GM12878 (cell line): ENCODE measurements around the gene DLG2. TPM values are rescaled to one million over a fixed set of nuclear protein-coding genes. Genes with fewer than 3 reads are reported as not detected.

Source experiments
- ATAC-seq: fragments of 200-7000 bp; cut with Tn5 transposase; 3 replicates; pipeline ENCODE4 v1.9.1; 2020; ENCODE audit warnings: mild to moderate bottlenecking, moderate library complexity
- BruUV-seq: library from RNA; stranded (reverse); fragments of 400-500 nt; replicated peaks from 2 replicates; lab custom pipeline; 2021; lab: Mats Ljungman, UMichigan
- CTCF ChIA-PET: fragments of 300-600 bp; sonication (Branson Sonifier 250); formaldehyde crosslinking; extraction: SDS; loops from one replicate; lab custom pipeline; 2021; ENCODE audit warnings: inconsistent platforms; lab: Yijun Ruan, JAX
- POLR2A ChIA-PET: fragments of 350-600 bp; formaldehyde crosslinking; extraction: SDS; loops from one replicate; lab custom pipeline; 2021; ENCODE audit warnings: inconsistent platforms; lab: Charles Lee
- RAD21 ChIA-PET: fragments of 300-600 bp; sonication (Branson Sonifier 250); formaldehyde crosslinking; loops from one replicate; lab custom pipeline; 2023; ENCODE audit warnings: antibody characterized with exemption; ENCODE audit not compliant: unreplicated experiment; lab: Charles Lee
- SMC1A ChIA-PET: fragments of 300-600 bp; sonication (Branson Sonifier 250); formaldehyde crosslinking; loops from one replicate; lab custom pipeline; 2023; ENCODE audit not compliant: unreplicated experiment, uncharacterized antibody; lab: Charles Lee
- DNase-seq: peaks from one replicate; pipeline ENCODE4 v3.0.0-alpha.2; 2011; ENCODE audit warnings: low read depth, low spot score
- FAIRE-seq: peaks from 3 replicates; lab custom pipeline; 2011; peaks lifted over from hg19 to GRCh38; lab: Jason Lieb, UNC
- H2AFZ ChIP-seq: 2 replicates; pipeline ENCODE4 v1.6.0; 2011; ENCODE audit warnings: low read depth, low read length, control low read depth; ENCODE audit not compliant: control insufficient read depth
- H3K27ac ChIP-seq: 2 replicates; pipeline ENCODE4 v1.5.1; 2011; ENCODE audit warnings: control low read depth; ENCODE audit not compliant: control insufficient read depth, insufficient read depth
- H3K27me3 ChIP-seq, 2 experiments: replicated peaks in 1 of 2; 2 replicates each; pipeline versions ENCODE4 v1.6.0 to v1.6.1; 2011; ENCODE audit warnings: low read length in 1 of 2; ENCODE audit not compliant: control insufficient read depth in 2 of 2, insufficient read depth in 2 of 2
- H3K36me3 ChIP-seq, 2 experiments: 2 replicates each; pipeline ENCODE4 v1.5.1; 2011; ENCODE audit warnings: low read length in 1 of 2; ENCODE audit not compliant: control insufficient read depth in 2 of 2, insufficient read depth in 2 of 2
- H3K4me1 ChIP-seq: 2 replicates; pipeline ENCODE4 v1.6.1; 2011; ENCODE audit warnings: mild to moderate bottlenecking, low read length, moderate library complexity, mixed read lengths; ENCODE audit not compliant: control insufficient read depth, insufficient read depth
- H3K4me2 ChIP-seq: 2 replicates; pipeline ENCODE4 v1.6.0; 2011; ENCODE audit warnings: control low read depth; ENCODE audit not compliant: control insufficient read depth, insufficient read depth
- H3K4me3 ChIP-seq: fragments of 200-600 bp; sonication (generic); 2 replicates; pipeline ENCODE4 v1.5.1; 2016
- H3K79me2 ChIP-seq: 2 replicates; pipeline ENCODE4 v1.6.0; 2011; ENCODE audit warnings: low read length; ENCODE audit not compliant: control insufficient read depth, insufficient read depth
- H3K9ac ChIP-seq: 2 replicates; pipeline ENCODE4 v1.8.0; 2011; ENCODE audit warnings: low read length, control low read depth, mixed read lengths; ENCODE audit not compliant: control insufficient read depth, insufficient read depth
- H3K9me3 ChIP-seq: replicated peaks from 3 replicates; pipeline ENCODE4 v1.5.1; 2011; ENCODE audit warnings: mild to moderate bottlenecking, low read length; ENCODE audit not compliant: control insufficient read depth, insufficient read depth
- H4K20me1 ChIP-seq: 2 replicates; pipeline ENCODE4 v1.6.0; 2011; ENCODE audit not compliant: control insufficient read depth, insufficient read depth
- BMI1 ChIP-seq: fragments of 450-650 bp; IDR thresholded peaks from 2 replicates; pipeline ENCODE4 v1.6.1; 2016; ENCODE audit warnings: mild to moderate bottlenecking, moderate library complexity, borderline replicate concordance
- CREM ChIP-seq: IDR thresholded peaks from 2 replicates; pipeline ENCODE4 v1.6.1; 2014; ENCODE audit warnings: antibody characterized with exemption, low read depth
- FOXM1 ChIP-seq: IDR thresholded peaks from 2 replicates; pipeline ENCODE4 v1.6.1; 2012; ENCODE audit warnings: low read depth, mild to moderate bottlenecking, inconsistent platforms, low read length, moderate library complexity
- IRF4 ChIP-seq: IDR thresholded peaks from 2 replicates; pipeline ENCODE4 v1.6.1; 2011; ENCODE audit warnings: low read depth, low read length
- KDM1A ChIP-seq: fragments of 200-600 bp; sonication (generic); IDR thresholded peaks from 2 replicates; pipeline ENCODE4 v1.6.1; 2016; ENCODE audit warnings: borderline replicate concordance
- MEF2A ChIP-seq: IDR thresholded peaks from 2 replicates; pipeline ENCODE4 v1.6.1; 2011; ENCODE audit warnings: low read depth, mild to moderate bottlenecking, low read length, moderate library complexity; ENCODE audit not compliant: insufficient read depth
- MEF2B ChIP-seq: fragments of 450-650 bp; IDR thresholded peaks from 2 replicates; pipeline ENCODE4 v1.6.1; 2018; ENCODE audit warnings: mild to moderate bottlenecking, moderate library complexity; ENCODE audit not compliant: partially characterized antibody, poor library complexity, severe bottlenecking
- NFXL1 ChIP-seq: fragments of 450-650 bp; IDR thresholded peaks from 2 replicates; pipeline ENCODE4 v1.6.1; 2017; ENCODE audit warnings: antibody characterized with exemption, mild to moderate bottlenecking, borderline replicate concordance
- NFYA ChIP-seq: IDR thresholded peaks from 2 replicates; pipeline ENCODE4 v1.6.1; 2011; ENCODE audit warnings: low read depth, mild to moderate bottlenecking, low read length, improper control_type of control experiment, borderline replicate concordance
- RB1 ChIP-seq: fragments of 450-650 bp; formaldehyde crosslinking; IDR thresholded peaks from 2 replicates; pipeline ENCODE4 v1.6.1; 2017; ENCODE audit warnings: mild to moderate bottlenecking, borderline replicate concordance
- RCOR1 ChIP-seq: conservative IDR thresholded peaks from 2 replicates; pipeline ENCODE4 v1.6.1; 2012; ENCODE audit warnings: low read depth, low read length, improper control_type of control experiment
- SUPT20H ChIP-seq: IDR thresholded peaks from 2 replicates; pipeline ENCODE4 v1.6.1; 2011; ENCODE audit warnings: low read depth, mild to moderate bottlenecking, low read length, moderate library complexity, borderline replicate concordance; ENCODE audit not compliant: control insufficient read depth
- TCF12 ChIP-seq: IDR thresholded peaks from 2 replicates; pipeline ENCODE4 v1.6.1; 2011; ENCODE audit warnings: low read depth, mild to moderate bottlenecking, low read length
- TCF3 ChIP-seq: IDR thresholded peaks from 2 replicates; pipeline ENCODE4 v1.6.1; 2012; ENCODE audit warnings: low read depth, mild to moderate bottlenecking, low read length, borderline replicate concordance; ENCODE audit not compliant: insufficient read depth
- ZNF217 ChIP-seq: fragments of 450-650 bp; IDR thresholded peaks from 2 replicates; pipeline ENCODE4 v1.6.1; 2017; ENCODE audit warnings: antibody characterized with exemption, mild to moderate bottlenecking
- WGBS: methylation state at CpG from one replicate; pipeline ENCODE4 v1.1.6; 2016; ENCODE audit warnings: low lambda C conversion rate; ENCODE audit not compliant: insufficient replicate concordance, insufficient coverage; ENCODE audit errors: missing lambda C conversion rate; 5-methylcytosine and 5-hydroxymethylcytosine counted together
- in situ Hi-C: fragments of 300-500 bp; cut with MboI; formaldehyde crosslinking; loops from 9 replicates; pipeline ENCODE4 v1.14.3; 2018; ENCODE audit warnings: mixed read lengths
- intact Hi-C: fragments of 100-400 bp; cut with micrococcal nuclease; formaldehyde crosslinking; loops from one replicate; pipeline ENCODE4 v1.14.2; 2022; ENCODE audit not compliant: unreplicated experiment
- polyA plus RNA-seq, 11 experiments: library from polyadenylated mRNA; depleted of rRNA in 4 of 11; unstranded in 6 of 11; stranded (reverse) in 5 of 11; fragments of >200 nt; fragmentation: Nextera tagmentation in 4 of 11; fragmentation: Illumina TruSeq in 1 of 11; extraction: Ambion mirVana in 4 of 11; extraction: Trizol in 1 of 11; gene quantifications; 1 replicate in 1 of 11; 2 replicates in 10 of 11; pipeline versions ENCODE4 v1.2.1 to v1.2.3, GENCODE V29; 2011 to 2016; ENCODE audit warnings: inconsistent platforms in 2 of 11, missing spikeins in 2 of 11, low read depth in 1 of 11
- total RNA-seq, 4 experiments: library from RNA; depleted of rRNA in 3 of 4; stranded (reverse); fragments of >200 nt in 3 of 4; fragmentation: Illumina TruSeq in 1 of 4; extraction: Trizol in 1 of 4; gene quantifications; 2 replicates each; pipeline versions ENCODE4 v1.2.1 to v1.2.3, GENCODE V29; 2013 to 2021
- TF ChIP-seq, protein P1 (sequence below): IDR thresholded peaks from 2 replicates; pipeline ENCODE4 v1.6.1; 2012; ENCODE audit warnings: mild to moderate bottlenecking, low read depth, low read length
- TF ChIP-seq, protein P2 (sequence below): fragments of 450-650 bp; IDR thresholded peaks from 2 replicates; pipeline ENCODE4 v1.6.1; 2017; ENCODE audit warnings: borderline replicate concordance
- TF ChIP-seq, protein P3 (sequence below): fragments of 150-350 bp; IDR thresholded peaks from 2 replicates; pipeline ENCODE4 v1.6.1; 2014; ENCODE audit warnings: mild to moderate bottlenecking, low read depth, low read length

DLG2 gene
- total and polyA plus RNA-seq, 10 of the 15 experiments (the other 5 are each of a cell fraction or from before 2014, with no cell fraction given) = 0.09 to 0.98 (median 0.35) TPM

DNA sequence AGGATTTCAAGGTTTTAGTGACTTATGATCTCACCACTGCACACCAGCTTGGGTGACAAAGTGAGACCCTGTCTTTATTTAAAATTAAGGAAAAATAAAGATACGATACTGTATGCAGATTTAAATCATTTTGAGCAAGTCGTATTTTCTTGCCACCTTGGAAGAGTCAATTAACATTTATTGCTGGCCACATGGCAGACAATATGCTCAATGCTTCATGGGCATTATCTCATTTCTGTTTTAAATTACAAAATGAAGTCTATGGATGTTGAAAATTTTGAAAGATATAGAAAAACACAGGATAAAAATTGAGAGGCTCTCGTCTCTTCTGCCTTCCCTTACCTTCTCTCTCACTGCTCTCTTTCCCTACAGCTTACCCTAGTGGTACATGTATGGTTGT is 1992.0 kb downstream of the DLG2 start:
- no TSS peak for BruUV-seq
- 27% methylated on average over 3 of the region's 3 CpGs for WGBS
- SMC1A ChIA-PET = no interaction called here
- Histone ChIP-seq H3K4me1 (no peaks in the 10 kb centered on the region), H3K27me3 (no peaks in the 10 kb centered on the region; a peak in 2 of 4 replicates), H3K27ac (no peak overlapping the region), H4K20me1 (no peaks in the 10 kb centered on the region), H3K9ac (no peak overlapping the region), H3K9me3 (no peaks in the 10 kb centered on the region), H3K4me2 (no peak overlapping the region), H3K79me2 (no peaks in the 10 kb centered on the region), H3K36me3 (no peaks in the 10 kb centered on the region), H2AFZ (no peak overlapping the region), H3K4me3 (no peak overlapping the region)
- TF ChIP-seq, protein P1, sequence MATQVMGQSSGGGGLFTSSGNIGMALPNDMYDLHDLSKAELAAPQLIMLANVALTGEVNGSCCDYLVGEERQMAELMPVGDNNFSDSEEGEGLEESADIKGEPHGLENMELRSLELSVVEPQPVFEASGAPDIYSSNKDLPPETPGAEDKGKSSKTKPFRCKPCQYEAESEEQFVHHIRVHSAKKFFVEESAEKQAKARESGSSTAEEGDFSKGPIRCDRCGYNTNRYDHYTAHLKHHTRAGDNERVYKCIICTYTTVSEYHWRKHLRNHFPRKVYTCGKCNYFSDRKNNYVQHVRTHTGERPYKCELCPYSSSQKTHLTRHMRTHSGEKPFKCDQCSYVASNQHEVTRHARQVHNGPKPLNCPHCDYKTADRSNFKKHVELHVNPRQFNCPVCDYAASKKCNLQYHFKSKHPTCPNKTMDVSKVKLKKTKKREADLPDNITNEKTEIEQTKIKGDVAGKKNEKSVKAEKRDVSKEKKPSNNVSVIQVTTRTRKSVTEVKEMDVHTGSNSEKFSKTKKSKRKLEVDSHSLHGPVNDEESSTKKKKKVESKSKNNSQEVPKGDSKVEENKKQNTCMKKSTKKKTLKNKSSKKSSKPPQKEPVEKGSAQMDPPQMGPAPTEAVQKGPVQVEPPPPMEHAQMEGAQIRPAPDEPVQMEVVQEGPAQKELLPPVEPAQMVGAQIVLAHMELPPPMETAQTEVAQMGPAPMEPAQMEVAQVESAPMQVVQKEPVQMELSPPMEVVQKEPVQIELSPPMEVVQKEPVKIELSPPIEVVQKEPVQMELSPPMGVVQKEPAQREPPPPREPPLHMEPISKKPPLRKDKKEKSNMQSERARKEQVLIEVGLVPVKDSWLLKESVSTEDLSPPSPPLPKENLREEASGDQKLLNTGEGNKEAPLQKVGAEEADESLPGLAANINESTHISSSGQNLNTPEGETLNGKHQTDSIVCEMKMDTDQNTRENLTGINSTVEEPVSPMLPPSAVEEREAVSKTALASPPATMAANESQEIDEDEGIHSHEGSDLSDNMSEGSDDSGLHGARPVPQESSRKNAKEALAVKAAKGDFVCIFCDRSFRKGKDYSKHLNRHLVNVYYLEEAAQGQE = no peak
- TF ChIP-seq, protein P2, sequence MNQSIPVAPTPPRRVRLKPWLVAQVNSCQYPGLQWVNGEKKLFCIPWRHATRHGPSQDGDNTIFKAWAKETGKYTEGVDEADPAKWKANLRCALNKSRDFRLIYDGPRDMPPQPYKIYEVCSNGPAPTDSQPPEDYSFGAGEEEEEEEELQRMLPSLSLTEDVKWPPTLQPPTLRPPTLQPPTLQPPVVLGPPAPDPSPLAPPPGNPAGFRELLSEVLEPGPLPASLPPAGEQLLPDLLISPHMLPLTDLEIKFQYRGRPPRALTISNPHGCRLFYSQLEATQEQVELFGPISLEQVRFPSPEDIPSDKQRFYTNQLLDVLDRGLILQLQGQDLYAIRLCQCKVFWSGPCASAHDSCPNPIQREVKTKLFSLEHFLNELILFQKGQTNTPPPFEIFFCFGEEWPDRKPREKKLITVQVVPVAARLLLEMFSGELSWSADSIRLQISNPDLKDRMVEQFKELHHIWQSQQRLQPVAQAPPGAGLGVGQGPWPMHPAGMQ = no peak
- TF ChIP-seq, protein P3, sequence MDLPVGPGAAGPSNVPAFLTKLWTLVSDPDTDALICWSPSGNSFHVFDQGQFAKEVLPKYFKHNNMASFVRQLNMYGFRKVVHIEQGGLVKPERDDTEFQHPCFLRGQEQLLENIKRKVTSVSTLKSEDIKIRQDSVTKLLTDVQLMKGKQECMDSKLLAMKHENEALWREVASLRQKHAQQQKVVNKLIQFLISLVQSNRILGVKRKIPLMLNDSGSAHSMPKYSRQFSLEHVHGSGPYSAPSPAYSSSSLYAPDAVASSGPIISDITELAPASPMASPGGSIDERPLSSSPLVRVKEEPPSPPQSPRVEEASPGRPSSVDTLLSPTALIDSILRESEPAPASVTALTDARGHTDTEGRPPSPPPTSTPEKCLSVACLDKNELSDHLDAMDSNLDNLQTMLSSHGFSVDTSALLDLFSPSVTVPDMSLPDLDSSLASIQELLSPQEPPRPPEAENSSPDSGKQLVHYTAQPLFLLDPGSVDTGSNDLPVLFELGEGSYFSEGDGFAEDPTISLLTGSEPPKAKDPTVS = no peak
- TF ChIP-seq MEF2A (no peak), RB1 (no peak), ZNF217 (no peak), IRF4 (no peak), KDM1A (no peak), FOXM1 (no peak), NFYA (no peak), RCOR1 (no peak), MEF2B (no peak), TCF3 (no peak), SUPT20H (no peak), NFXL1 (no peak), TCF12 (no peak), CREM (no peak), BMI1 (no peak)
- RAD21 ChIA-PET = no interaction called here
- intact Hi-C loops = no loop called here
- CTCF ChIA-PET = no interaction called here
- no peak for FAIRE-seq
- in situ Hi-C loops = no loop called here
- POLR2A ChIA-PET = no interaction called here
- ATAC-seq = no peak
- no peak for DNase-seq
